Upper lobe of right lung (tissue), 1 donor: ENCODE results near the gene RPS8. TPM values are rescaled to one million over a fixed set of nuclear protein-coding genes. Genes with fewer than 3 reads are reported as not detected.
"Not testable (repeated sequence)": the region's sequence is repeated elsewhere in the genome, so short reads cannot be mapped to it uniquely, and the experiment has no call there.

Source experiments
- ATAC-seq: fragments of 200-7000 bp; cut with Tn5 transposase; one replicate; pipeline ENCODE4 v1.9.1; 2020; ENCODE audit warnings: mild to moderate bottlenecking, moderate library complexity
- DNase-seq: peaks from one replicate; pipeline ENCODE4 v3.0.0-alpha.2; 2020
- H3K27ac ChIP-seq: fragments of 200-600 bp; one replicate; pipeline ENCODE4 v1.8.0; 2022
- H3K27me3 ChIP-seq: fragments of 200-600 bp; one replicate; pipeline ENCODE4 v1.8.0; 2022; ENCODE audit warnings: mild to moderate bottlenecking
- H3K36me3 ChIP-seq: fragments of 200-600 bp; one replicate; pipeline ENCODE4 v1.8.0; 2022
- H3K4me1 ChIP-seq: fragments of 200-600 bp; one replicate; pipeline ENCODE4 v1.8.0; 2022
- H3K4me3 ChIP-seq: fragments of 200-600 bp; one replicate; pipeline ENCODE4 v1.8.0; 2022; ENCODE audit warnings: mild to moderate bottlenecking
- H3K9me3 ChIP-seq: fragments of 200-600 bp; one replicate; pipeline ENCODE4 v1.8.0; 2022
- intact Hi-C: fragments of 100-400 bp; cut with DNase I; formaldehyde crosslinking; loops from one replicate; pipeline ENCODE4 v1.11.0; 2022
- total RNA-seq: library from RNA; stranded (reverse); fragmentation: NEBNext Ultra II Directional; extraction: Animal tissue kit (Norgen Biotek cat#: 25700); gene quantifications from one replicate; pipeline ENCODE4 v1.2.1, GENCODE V29; 2021
- TF ChIP-seq, protein P1 (sequence below): fragments of 200-600 bp; IDR thresholded peaks from one replicate; pipeline ENCODE4 v1.8.0; 2022; ENCODE audit warnings: antibody characterized with exemption
- donor health status: DM: no; HTN: yes; CAD: no; lungs with severe emphysema.

RPS8 gene
- total RNA-seq, 1 donor from 2014 or later: 1,338 TPM

DNA sequence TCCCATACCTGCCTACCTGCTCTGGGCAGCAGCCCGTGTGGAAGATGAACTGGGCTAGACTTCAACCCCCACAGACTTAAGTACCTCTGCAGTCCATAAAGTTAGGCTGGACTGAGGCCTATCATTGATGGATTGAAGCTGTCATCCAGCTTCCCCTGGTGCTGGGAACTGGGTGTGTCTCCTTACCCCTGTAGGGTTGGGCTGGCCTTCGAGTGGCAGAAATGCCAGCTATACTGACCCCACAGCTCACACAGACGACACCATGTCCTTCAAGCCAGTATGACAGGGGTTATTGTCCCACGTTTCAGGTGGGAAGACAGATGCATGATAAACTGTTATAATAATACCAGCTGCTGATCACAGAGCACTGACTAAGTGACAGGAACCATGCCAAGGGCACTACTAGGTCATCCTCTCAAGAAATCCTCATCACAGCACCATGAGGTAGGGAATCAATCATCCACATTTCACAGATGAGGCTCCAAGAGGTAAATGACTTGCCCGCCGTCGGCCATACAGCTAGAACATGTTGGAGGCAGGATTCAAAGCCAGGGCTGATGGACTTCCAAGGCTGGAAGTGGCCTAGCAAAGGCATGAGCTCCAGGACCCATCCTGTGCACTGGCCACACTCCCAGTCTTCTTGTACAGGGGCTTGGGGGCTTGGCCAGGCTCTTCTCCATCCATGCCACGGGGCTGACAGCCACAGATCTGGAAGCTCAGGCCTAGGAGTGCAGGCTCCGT lies 12.9 kb downstream of the RPS8 start, which contains the start of gene BEST4:
TSS of gene BEST4 (minus strand) at position 51 of the 741 bp plus-strand sequence. CDS start 465 bp downstream, outside the sequence.
- TF ChIP-seq, protein P1, sequence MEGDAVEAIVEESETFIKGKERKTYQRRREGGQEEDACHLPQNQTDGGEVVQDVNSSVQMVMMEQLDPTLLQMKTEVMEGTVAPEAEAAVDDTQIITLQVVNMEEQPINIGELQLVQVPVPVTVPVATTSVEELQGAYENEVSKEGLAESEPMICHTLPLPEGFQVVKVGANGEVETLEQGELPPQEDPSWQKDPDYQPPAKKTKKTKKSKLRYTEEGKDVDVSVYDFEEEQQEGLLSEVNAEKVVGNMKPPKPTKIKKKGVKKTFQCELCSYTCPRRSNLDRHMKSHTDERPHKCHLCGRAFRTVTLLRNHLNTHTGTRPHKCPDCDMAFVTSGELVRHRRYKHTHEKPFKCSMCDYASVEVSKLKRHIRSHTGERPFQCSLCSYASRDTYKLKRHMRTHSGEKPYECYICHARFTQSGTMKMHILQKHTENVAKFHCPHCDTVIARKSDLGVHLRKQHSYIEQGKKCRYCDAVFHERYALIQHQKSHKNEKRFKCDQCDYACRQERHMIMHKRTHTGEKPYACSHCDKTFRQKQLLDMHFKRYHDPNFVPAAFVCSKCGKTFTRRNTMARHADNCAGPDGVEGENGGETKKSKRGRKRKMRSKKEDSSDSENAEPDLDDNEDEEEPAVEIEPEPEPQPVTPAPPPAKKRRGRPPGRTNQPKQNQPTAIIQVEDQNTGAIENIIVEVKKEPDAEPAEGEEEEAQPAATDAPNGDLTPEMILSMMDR: no peak
- Histone ChIP-seq H3K27me3 (no peaks in the 10 kb centered on the region), H3K9me3 (no peaks in the 10 kb centered on the region), H3K4me1 (peaks cover 27% of the 10 kb centered on the region), H3K36me3 (no peaks in the 10 kb centered on the region), H3K4me3 (no peak within 1 kb of the TSS), H3K27ac (no peak within 1 kb of the TSS)
- no peak for ATAC-seq
- no peak for DNase-seq
- intact Hi-C loops: no loop called here

DNA sequence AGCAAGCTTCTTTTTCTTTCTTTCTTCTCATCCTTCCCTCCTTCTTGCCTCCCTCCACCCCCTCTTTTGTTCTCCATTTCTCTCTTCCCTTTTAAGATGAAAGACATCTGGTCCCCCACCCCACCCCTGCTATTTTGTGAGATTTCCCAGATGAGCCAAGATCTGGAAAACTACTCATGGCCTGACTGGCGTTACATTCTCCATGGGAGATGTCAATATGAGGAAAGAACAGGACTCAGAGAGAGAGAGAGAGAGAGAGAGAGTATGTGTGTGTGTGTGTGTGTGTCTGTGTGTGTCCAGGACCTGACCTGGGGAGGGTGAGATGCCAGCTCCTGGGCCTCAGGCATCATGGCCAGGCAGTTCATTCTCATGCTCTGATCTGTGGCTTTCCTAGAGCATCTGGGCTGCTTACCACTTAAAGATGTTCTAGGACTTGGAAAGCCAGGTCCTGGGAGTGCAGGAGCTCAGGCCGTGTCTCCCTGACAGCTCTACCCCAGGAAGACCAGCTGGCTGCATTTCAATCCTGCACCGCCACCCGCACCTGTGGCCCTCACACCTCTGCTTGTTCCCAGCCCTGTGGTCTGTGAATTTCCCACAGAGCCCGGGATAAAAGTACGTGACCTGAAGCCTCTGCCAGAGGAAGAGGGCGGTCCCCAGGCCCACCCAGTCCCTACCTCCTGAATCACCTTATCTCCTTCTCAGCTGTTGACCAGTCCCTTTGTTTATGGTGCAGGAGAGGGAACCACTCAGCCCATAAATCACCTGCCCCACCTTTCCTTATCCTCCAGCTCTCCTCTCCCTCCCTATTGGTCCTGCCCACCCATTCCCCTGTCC lies 15.8 kb downstream of the RPS8 start:
- H3K36me3 ChIP-seq: no peaks in the 10 kb centered on the region
- peaks cover 5% of the 10 kb centered on the region for H3K4me1 ChIP-seq
- TF ChIP-seq, protein P1: no peak
- no peak overlapping the region for H3K27ac ChIP-seq
- intact Hi-C loops: no loop called here
- H3K4me3 ChIP-seq: no peak overlapping the region
- no peaks in the 10 kb centered on the region for H3K9me3 ChIP-seq
- ATAC-seq: no peak
- DNase-seq: peak; percentile 34
- H3K27me3 ChIP-seq: no peaks in the 10 kb centered on the region

DNA sequence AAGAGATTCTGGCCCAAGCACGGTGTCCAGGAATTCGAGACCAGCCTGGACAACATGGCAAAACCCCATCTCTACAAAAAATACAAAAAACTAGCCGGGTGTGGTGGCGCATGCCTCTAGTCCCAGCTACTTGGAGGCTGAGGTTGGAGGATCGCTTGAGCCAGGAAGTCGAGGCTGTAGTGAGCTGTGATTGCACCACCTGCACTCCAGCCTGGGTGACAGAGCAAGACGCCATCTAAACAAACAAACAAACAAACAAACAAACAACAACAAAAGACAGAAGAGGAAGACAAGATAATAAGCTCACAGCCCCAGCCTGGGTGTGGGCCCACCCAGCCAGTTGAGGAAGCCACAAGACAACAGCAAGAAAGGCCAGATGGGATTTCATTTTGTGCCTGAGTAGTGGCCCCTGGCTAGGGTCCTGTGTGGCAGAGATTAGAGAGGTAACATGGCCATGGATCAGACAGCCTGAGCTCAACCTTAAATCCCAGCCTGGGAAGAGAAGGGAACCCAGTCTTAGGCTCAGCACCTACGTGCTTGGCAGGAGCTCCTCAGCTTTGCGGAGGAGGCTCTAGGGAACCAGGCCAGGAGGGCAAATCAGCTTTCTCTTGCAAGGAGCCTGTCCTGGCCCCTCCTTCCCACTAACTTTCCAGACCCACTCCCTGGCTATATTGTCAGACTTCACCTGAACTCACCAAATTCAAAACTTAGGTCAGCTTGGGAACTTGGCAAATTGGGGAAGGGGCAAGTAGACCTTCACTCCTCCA lies 17.6 kb downstream of the RPS8 start:
- Histone ChIP-seq H3K36me3 (no peaks in the 10 kb centered on the region), H3K27ac (peak overlapping the region; percentile 51), H3K4me1 (no peaks in the 10 kb centered on the region), H3K27me3 (no peaks in the 10 kb centered on the region), H3K9me3 (no peaks in the 10 kb centered on the region), H3K4me3 (no peak overlapping the region)
- DNase-seq (peak; percentile 34), ATAC-seq (peak; percentile 24)
- TF ChIP-seq, protein P1: no peak
- intact Hi-C loops: no loop called here

DNA sequence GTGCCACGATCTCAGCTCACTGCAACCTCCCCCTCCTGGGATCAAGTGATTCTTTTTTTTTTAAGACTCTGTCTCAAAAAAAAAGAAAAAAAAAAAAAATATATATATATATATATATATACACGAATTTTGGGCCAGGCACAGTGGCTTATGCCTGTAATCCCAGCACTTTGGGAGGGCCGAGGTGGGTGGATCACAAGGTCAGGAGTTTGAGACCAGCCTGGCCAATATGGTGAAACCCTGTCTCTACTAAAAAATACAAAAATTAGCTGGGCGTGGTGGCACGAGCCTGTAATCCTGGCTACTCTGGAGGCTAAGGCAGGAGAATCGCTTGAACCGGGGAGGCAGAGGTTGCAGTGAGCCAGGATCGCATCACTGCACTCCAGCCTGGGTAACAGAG lies 22.5 kb downstream of the RPS8 start:
- peak; percentile 19 for DNase-seq
- ATAC-seq, H3K36me3 ChIP-seq, H3K4me3 ChIP-seq, H3K27ac ChIP-seq, intact Hi-C loops, H3K27me3 ChIP-seq, H3K9me3 ChIP-seq: not testable (repeated sequence)
- H3K4me1 ChIP-seq: peaks cover 21% of the 10 kb centered on the region

DNA sequence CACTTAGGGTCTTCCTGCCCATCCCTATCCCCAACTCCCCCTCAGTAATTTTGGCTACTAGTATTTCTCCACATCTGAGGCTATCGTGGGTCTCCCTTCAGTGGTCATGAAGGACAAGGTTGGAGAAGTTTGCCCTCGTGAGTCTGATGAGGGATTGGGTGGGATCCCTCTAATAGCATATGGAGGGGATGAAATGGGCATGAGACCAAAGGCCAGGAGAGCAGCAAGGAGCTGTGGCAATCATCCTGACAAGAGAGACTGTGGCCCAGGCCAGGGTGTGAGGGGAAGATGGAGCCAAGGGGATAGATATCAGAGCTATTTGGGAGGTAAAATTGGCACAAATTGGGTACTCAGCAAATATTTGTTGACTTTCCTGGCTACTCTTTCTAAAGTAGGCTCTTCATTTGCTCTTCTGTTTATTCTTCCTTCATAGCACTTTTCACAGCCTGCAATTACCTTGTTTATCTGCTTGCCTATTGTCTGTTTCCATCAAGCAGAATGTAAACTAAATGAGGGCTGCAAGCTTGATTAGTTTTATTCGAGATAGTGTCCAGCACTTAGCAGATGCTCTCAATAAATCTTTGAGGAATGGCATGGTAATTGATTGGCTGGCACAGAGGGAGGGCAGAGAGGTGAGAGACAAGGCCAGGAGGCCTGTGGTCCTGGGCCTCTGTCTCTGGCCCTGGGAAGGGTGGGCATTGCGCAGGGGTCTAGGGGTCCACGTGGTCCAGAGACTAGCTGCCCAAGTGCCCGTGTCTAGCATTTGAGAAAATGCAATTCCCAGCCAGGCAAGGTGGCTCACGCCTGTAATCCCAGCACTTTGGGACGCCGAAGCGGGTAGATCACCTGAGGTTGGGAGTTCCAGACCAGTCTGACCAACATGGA lies 23.4 kb downstream of the RPS8 start:
- peak overlapping the region; percentile 96 for H3K27ac ChIP-seq
- intact Hi-C loops: no loop called here

More for the DNA sequence above, 23.4 kb downstream of the RPS8 start:
- Histone ChIP-seq H3K9me3 (no peaks in the 10 kb centered on the region), H3K27me3 (no peaks in the 10 kb centered on the region), H3K36me3 (peaks cover 13% of the 10 kb centered on the region), H3K4me3 (no peak overlapping the region), H3K4me1 (peaks cover 28% of the 10 kb centered on the region)
- no peak for ATAC-seq
- peak; percentile 67 for DNase-seq
- TF ChIP-seq, protein P1: no peak
